Measurements from ENCODE around the gene RGSL1.

Gene RGSL1

DNA sequence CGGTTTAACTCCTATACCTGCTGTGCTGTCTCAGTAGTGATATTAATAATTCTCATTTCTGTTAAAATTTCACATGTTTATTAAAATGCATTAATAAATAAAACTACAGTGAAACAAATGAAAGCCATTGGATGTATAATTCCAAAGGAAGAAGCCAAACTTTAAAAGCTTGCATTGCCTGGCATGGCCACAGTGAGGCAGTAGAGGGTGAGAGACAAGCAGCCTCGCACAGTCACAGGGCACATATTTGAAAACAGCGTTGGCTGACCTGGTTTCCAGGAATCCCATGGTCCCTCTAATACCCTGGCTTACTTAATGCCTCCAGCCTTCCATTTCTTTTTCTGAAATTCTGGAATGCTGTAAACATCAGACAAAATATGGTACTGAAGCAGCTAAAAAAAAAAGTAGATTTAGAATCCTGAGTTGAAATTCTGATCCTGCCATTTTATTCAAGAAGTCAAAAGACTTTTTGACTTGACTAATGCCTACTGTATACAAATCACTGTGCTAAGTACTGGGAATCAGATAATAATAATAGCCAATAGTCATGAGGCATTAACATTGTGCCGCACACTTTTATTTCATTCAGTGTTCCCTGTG, 145.8 kb downstream of the RGSL1 start:
- peak; percentile 24 to 87 (median 75) for DNase-seq

DNA sequence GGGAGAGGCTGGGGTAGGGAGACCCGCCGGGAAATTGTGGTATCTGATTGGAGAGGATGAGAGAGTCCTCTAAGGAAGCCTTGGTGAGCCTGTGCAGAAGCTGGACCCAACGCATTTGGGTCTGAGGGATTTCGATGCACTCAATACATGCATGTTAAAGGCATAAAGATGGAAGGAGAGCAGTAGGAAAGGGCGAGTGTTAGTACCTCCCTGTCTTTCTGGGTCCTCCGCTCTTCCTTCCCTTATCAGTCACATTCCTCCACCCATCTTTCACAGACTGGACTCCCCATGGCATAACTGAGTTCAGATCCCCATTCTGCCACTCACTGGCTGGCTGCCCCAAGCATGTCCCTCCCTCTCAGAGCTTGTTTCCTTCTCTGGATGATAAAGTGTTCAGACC, 147.0 kb downstream of the RGSL1 start:
- no peak for DNase-seq

DNA sequence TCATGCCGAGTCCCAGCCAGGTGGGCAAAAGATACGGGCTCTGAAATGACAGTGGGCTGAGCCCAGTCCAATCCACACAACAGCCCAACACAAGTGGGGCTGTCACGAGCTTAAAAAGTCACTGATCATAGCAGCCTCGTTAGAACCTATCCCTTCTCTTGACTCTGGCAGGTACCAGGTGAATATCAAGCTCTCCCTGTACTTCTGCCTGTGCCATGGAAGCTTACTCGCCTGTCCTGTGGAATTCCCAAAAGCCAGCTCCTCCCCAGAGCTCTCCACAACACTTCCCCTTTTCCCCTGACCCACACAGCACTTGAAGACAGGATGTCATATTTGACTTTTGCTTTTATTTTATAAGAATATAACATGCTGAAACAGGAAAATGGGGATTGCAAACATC, 148.3 kb downstream of the RGSL1 start:
- DNase-seq = no peak

DNA sequence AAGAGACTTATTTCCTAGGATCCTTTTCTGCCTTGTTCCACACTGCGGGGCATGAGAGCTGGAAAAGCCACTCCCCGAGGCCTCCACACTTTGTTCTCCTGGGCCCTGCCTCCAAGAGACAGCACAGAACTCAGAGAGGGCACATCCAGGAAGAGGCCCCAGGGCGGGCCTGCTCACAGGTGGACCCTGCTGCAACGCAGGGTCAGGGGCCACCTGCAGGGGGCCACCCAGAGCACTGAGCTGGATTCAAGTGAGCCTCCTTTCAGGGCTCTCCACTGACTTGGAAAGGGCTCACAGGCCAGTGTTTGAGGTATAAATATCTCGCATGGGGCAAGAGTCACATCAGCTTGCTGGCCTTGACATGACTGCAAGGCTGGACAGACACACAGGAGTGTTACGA, 149.4 kb downstream of the RGSL1 start:
- DNase-seq = peak in 1 of 3 experiments; percentile 62

DNA sequence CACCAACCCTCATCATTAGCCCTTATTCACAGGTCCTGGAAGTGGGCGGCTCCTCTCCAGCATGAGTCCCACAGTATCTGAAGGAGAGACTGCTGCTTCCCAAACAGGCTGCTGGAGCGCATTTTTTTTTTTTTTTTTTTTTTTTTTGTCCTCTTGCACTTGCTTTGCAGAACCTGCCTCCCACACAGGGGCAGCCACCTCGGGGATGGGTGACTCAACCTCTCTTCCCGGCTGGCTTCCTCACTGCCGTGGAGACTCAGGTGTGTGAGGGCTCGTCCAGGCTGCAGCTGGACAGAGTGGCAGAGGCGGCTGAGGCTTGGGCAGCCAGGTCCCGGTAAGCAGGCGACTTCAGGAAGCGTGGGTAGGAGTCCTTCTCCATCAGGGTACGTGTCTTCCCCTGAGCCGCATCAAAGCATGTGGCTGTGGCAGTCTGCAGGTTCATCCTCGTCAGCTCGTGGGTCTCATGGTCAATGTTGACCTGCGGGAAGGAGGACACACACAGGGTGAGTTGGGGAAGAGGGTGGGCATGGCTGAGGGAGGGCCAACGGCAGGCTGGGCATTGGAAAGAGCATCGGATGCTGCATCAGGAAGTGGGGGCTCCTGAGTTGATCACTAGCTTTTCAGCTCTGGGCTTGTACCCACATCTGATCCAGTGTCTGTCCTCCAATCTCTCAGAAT, 150.2 kb downstream of the RGSL1 start:
- no peak for DNase-seq

DNA sequence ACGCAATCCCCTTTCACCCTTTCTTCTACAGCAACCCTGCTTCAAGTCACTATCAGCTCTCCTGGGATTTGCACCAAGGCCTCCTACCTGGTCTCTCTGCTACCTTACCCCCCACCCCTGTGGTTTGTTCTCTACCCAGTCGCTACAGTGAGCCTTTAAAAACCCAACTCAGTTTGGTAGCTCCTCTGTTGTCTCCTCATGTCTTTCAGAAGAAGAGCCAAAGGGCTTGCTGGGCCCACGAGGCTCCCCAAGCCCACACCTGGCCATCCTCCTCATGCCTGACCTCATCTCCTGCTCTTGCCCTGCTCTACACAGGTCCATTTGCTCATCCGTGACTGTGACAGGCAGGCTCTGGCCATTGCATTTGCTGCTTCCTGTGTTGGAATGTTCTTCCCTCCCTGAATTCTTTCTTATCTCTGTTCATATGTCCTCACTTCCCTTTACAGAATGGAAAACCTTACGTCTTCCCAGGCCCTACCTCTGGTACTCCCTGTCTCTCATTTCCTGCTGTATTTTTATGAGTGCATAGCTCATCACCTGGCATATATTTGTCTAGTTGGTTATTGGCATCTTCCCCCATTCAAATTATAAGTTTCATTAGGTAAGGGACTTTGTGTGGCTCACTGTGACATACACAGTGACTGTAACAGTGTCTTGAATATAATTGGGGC, 150.9 kb downstream of the RGSL1 start:
- no peak for DNase-seq

DNA sequence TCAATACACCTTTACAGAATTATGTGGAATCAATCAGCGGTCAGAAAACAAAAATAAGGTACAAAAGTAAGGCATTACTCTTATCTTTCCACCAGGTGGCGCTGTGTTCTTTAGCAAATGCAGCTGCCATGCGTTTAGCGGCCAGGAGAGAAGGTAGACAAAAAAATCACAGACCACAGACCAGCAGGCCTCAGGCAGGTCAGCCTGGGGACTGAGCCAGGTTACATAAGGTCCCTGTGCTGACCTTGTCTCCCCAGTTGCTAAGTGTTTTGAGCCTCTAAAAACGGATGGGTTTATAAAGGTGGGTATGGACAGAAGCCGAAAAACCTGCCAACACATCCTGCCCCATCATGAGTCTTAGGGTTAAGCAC, 151.5 kb downstream of the RGSL1 start:
- peak; percentile 64 to 94 (median 93) for DNase-seq

DNA sequence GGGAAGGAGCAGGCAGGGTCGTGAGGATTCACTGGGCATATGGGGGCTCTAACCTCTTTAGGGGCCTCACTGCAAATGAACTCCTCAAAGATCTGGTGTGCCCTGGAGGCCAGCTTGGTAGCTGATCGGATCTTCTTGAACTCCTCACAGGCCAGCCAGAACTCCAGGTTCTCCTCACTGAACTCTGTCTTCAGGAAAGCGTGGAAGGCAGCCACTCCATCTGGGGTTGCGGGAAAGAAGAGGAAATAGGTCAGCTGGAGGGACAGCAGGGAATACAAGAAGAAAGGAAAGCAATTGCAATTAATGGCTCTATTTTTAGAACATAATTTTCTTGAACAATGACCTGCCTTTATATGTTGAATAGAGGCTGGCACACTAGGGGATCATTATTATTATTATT, 152.0 kb downstream of the RGSL1 start:
- DNase-seq = peak in 2 of 3 experiments; percentile 69 to 86

DNA sequence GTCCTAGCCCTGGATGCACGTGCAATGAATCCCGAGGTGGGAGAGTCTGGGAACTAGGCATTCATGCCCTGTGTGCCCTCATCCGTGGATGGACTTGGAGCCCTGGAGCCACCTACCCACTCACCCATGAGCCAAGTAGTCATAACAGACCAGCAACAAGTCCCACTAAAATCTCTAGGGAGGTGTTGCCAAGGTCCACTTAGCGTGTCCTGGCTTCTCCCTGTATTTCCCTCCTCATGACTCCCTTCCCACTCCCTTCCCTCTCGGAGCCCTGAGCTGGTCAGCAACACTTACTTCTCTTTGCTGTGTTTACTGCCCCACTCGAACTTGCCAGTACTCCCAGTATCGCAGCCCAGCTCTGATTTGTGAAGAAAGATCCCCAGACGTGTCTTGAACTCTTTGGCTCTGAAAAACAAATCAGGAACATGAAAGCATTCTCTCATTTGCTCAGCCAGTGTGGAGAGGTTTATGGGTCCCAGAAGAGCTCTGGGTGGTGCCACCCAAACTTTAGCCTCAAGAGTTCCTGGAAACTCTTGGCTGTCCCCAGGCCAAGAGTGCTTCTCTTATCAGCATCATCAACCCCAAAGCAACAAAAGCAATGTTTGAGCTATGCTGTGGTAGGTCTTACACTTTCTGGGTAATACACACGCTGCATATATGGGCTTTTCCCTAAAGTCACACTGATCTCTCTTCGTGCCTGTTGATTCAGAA, 153.1 kb downstream of the RGSL1 start:
- DNase-seq = peak in 1 of 3 experiments; percentile 48

DNA sequence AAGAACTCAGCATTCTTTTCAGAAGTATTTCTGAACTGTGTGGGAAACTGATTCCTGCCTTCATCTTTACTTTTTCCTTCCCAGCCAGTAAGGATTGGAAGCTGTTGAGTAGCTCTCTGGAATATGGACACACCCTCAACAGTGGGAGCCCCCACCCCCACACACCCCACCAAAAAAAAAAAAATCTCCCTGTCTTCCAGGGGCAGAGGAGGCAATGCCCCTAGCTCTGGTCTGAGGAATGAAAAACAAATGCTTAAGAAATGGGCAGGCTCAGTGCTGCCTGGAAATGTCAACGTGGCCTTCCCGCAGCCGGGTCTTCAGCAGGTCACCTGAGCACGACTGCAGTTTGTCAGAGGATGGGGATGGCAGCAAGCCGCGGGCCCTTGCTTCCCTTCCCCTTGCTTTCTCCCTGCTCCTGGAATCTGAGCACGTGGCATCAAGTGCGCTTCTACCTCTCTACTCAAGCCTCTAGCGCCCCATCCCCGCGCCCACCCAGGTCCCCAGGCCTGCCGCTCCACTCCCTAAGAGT, 153.8 kb downstream of the RGSL1 start:
- no peak for DNase-seq

DNA sequence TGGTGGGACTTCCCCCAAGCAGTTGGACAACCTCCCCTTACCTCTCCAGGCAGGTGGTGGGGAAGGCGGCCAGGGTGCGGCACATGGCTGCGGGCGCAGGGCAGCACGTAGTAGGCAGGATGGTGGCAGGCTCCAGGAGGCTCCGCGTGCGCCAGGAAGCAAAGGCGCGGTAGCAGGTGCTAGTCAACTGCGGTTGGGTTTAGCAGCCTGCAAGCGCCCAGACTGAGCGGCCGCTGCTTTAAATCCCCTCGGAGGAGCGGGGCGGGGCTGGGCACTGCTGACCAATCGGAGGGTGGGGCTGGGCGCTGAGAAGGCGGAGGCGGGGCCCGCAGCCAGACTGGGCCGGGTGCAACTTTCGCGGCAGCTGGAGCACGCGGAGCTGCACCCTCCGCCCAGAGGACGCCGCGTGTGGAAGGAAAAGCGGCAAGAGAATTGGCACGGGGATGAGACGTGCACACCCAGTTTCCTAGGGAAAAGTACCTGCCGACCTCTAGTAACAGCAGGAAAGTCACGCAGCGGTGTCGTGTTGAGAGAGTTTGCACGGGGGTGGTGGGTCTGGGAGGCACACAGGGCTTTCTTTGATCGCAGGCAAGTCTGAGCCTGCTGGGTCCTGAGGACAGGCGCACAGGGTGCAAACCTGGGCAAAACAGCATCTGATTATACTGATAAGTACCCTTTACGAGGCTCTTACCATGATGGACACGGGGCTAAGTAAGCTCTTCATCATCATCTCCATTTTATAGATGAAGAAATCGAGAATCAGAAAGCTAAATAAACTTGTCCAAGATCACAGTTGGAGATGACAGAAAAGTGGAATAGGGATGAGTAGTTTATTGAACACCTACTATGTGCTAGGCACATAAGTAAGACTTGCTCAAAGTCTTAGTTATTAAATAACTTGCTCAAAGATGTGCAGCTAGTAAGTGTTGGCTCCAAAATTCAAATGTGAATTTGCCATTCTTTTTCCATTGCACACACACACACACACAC, 154.5 kb downstream of the RGSL1 start, which contains the start of gene RGS16:
Gene RGS16 (minus strand): TSS at position 215 of the 990 bp plus-strand sequence. CDS start 130 bp downstream, at position 85.
- DNase-seq = peak; percentile 94 to 98 (median 97)

DNA sequence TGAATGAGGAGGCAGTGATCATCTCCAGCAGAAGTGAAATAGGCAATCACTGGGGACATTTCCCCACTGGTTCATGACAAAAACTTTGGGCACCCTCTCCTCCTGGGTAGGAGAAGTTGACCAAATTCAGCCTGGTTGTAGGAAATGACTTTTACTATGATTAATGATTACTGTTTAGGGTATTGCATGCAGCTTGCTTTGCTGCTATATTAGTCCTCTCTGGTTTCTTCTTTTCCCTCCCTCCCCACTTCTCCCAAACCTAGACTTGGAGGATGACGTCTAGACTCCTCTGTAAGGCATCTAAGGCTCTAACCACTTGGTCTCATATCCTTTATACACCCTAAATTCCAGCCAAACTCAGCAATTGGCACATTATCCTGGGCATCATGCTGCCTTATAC, 157.6 kb downstream of the RGSL1 start:
- no peak for DNase-seq

DNA sequence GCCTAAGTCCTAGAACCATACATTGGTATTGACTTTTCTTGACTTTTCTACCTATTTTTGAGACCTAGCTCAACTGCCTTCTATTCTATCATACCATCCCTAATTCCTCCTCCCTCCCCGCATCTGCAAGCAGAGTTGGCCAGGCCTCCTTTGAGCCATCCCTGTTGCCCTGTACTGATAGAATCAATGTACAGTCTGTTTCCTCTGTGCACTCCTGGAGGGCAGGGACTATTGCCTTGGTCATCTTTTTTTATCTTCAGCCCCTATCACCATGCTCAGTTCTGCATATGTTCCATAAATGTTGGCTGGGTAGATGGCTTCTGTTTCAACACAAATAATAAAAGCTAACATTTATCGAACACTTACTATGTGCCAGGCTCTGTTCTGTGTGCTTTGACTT, 158.3 kb downstream of the RGSL1 start:
- no peak for DNase-seq

DNA sequence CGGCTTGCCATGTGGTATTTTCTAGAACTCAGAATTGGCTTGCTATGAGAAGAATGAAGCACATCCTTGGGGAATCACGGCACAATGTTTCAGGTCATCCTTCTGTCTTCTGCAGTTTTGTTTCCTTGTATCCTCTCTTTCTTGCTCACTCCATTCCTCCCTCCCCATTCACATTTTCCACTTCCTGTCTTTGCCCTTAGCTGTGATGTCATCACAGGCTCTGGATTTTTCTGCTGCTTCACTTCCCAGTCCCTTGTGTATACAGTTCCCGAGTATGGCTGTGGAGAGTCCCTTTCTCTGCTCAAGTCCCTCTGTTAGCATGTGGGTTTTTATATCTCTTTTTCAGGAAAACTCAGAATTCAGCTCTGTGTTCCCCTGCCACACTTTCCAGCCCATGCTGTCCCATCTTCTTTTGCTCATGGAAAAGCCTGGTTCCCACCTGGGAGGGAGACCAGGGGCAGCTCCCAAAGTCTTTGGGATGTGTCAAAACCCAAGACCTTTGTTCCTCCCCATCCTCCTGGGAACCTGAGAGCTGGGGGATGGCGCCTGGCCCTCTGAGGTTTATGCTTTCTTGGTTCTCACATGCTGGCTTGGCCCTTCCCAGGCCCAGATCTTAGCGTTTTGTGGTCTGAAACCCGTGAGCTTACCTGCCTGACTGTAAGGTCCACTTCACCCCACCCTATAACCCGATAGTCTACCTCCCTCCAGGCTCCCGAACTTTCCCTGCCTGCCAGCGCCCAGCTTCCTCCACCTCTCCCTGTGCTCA, 159.1 kb downstream of the RGSL1 start:
- peak in 1 of 3 experiments; percentile 22 for DNase-seq

Data from NCI-H1417 (cell line).